GM19035 (cell line): ENCODE measurements around the gene AGAP2.
"Not testable (repeated sequence)": the region's sequence is repeated elsewhere in the genome, so short reads cannot be mapped to it uniquely, and the experiment has no call there.

Source experiments
- ATAC-seq: cut with Tn5 transposase; IDR thresholded peaks from one replicate; pipeline ENCODE4 v1.9.1; 2021; ENCODE audit not compliant: unreplicated experiment

The AGAP2 gene

DNA sequence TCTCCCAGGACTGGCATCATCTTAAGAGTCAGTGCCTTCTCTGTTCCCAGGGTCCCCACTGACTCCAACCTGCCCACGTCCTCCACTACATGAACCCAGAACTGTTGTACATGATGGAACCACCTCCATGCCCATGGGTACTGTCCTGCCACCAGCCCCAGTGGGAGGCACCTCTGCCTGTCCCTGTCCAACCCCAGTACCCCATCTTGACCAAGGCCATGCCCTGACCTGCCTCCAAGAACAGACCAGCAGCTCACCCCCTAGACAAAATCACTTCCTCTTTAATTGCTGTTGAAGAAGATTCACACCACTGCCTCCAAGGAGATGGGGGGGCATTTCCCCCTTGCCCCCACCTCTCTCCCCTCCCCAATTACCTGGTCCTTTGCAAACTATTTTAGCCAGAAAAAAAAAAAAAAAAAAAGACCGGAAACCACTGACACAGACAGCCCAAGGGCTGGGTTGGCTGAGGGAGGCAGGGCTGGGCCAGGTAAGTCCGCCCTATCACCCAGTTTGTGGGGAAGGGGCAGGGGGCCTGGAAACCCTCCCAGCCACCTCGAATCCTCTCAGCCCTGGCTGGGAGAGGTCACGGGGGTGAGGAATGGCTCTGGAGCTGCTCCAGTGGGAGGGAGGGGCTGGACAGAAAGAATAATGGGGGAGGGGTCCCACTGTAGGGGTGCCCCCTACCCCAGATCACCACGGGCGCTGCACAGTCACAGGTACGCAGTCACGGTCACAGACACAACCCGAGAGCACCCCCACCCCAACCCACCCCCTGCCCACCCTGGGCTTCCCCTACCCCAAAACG, 13.4 kb downstream of the AGAP2 start:
- ATAC-seq: no peak

DNA sequence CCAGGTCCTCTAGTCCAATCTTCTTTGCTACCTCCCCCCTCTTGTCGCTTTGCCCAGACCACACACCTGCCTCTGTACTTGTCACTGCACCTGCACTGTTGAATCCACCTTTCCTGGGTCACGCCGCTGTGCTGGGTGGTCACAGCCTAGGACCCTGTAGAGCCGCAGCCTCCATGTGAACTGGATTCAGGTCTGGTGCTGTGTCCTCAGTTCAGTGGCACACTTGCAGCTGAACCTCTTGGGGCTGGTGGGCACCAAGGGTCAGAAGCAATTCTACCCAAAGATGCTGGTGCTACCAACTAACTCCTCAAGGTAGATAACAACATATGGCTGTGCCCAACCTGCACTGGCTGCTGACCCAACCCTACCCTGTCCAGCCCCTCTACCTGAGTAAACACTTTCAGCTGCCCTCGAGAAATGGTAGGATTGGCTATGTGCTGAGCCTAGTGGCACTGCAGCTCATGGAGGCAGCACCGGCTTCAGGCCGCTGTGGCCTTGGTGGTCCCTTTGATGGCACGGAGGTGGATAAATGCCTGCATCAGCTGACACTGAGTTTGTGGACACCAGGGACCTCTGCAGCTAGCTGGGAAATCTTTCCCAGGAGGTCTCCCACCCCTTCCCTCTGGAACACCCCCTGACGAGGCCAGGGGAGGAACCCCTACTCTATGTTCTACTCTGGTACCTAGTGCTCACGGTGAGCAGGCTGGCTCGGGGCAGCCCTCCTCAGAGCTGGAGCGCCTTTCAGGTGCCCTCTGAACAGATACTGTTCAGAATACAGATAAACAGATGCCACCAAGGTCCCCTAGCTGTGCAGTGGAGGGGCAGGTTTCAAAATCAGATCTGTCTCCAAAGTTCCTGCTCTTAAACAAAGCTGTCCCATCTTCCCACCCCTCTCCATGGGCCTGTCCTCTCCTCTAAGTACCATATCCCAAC, 14.3 kb downstream of the AGAP2 start:
- ATAC-seq: no peak

DNA sequence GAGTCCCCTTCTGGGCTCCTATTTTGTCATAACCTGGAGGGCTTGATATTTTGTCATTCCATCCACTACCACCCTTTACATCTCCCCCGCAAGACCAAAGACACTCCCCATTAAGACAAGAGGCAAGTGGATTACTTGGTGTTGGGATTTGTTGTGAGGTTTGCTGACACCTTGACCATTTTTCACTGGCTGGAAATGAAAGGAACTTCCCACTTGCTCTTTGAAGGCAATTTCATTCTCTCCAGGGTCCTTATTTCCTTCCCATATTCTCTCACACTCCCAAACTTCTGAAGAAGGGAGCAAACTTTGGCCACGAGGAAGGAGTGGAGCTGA, 14.9 kb downstream of the AGAP2 start:
- no peak for ATAC-seq

DNA sequence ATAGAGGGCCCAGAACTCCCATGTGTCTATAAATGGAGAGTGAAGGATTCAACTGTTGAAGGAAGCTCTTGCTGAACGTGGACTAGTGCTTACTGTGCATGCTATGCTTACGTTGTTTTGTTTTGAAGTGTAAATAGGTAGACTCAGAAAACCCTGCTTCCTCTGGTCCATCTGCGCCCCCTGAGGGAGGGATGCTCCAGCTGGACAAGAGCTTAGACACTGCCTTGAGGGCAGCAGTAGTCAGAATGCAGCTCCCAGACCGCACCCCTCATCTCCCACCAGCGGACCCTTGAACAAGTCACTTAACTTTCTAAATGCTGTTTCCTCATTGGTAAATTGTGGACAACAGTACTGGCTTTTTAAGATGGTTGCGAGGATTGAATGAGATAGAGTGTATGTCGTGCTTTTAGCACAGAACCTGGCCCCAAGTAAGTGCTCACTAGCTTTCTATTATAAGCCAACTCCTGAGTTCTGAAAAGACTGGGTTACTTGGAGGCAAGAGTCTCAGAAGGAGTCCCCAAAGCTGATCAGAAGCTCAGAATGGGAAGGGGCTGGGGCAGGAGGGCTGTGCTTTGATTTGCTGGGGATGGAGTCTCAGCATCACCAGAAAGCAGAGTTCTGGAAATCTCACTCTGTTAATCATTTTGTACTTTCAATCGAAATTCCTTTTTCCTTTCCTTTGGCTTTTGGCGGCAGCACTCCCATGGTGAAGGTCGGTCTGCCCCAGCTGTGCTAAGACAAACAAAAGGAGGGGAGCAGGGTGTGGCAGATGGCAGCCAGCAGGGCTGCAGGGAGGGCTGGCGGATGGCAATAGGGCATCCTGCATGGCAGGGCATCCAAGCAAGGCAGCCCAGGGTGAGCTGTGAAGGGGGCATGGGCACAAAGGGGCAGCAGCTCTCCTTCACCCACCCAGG, 15.6 kb downstream of the AGAP2 start:
- no peak for ATAC-seq

DNA sequence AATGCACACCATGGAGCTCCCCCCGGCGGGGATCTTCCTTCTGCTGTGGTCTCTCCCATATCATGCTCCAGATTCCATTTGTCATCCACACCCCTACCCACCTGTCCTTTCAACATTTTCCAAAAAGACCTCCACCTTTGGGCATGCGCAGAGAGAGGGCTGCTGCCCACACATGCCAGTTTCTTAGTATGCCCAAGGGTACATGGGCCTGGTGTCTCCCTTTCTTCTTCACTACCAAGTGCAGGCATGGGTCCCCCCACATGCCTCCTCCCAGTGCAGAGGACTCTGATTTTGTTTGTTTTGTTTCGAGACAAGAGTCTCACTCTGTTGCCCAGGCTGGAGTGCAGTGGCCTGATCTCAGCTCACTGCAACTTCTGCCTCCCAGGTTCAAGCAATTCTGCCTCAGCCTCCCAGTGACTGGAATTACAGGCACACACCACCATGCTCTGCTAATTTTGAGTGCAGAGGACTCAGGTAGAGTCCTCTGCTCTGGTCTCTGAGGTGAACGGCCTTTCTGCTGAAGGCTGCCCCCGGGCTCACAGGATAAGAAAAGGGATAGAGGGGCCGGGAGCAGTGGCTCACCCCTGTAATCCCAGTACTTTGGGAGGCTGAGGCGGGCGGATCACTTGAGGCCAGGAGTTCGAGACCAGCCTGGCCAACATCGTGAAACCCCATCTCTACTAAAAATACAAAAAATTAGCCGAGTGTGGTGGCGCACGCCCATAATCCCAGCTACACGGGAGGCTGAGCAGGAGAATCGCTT, 16.5 kb downstream of the AGAP2 start:
- not testable (repeated sequence) for ATAC-seq

DNA sequence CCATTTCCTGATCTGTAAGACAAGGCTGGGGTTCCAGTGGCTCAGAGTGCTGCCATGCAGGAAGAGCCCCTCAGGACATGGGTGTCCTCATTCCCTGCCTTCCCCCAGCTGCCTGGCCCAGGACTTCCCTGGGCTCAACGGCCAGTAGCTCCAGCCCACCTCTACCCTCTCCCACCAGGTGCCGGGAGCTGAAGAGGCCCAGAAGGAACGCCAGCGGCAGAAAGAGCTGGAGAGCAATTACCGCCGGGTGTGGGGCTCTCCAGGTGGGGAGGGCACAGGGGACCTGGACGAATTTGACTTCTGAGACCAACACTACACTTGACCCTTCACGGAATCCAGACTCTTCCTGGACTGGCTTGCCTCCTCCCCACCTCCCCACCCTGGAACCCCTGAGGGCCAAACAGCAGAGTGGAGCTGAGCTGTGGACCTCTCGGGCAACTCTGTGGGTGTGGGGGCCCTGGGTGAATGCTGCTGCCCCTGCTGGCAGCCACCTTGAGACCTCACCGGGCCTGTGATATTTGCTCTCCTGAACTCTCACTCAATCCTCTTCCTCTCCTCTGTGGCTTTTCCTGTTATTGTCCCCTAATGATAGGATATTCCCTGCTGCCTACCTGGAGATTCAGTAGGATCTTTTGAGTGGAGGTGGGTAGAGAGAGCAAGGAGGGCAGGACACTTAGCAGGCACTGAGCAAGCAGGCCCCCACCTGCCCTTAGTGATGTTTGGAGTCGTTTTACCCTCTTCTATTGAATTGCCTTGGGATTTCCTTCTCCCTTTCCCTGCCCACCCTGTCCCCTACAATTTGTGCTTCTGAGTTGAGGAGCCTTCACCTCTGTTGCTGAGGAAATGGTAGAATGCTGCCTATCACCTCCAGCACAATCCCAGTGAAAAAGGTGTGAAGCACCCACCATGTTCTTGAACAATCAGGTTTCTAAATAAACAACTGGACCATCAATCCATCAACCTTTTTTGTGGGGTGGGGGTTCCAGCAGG, 17.6 kb downstream of the AGAP2 start:
- no peak for ATAC-seq

DNA sequence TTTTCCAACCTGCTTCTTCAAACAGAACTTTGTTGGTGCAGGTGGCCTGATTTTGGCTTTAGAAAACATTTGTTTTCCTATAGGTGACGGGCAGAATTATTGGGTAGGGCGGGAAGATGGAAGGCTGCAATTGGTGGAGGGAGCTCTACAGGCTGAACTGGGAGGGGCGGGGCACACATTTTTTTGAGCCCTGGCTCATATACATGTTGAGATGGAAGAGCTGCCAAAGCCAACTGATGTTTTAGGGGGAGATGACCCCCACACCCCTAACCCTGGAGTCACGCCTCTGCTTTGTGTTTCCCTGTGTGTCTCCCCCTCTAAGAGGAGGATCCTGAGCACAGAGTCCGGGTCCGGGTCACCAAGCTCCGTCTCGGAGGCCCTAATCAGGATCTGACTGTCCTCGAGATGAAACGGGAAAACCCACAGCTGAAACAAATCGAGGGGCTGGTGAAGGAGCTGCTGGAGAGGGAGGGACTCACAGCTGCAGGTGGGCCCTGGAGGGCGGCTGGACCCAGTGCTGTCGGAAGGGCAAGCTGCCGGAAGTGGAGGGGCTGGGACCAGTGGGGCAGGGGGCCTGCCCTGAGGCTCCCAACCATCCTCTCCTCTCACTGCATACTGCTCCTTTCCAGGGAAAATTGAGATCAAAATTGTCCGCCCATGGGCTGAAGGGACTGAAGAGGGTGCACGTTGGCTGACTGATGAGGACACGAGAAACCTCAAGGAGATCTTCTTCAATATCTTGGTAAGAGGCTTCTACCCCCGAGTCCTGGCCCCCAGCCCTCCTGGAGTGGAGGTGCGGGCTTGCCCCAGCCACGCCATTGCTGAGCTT, 18.6 kb downstream of the AGAP2 start:
- no peak for ATAC-seq

DNA sequence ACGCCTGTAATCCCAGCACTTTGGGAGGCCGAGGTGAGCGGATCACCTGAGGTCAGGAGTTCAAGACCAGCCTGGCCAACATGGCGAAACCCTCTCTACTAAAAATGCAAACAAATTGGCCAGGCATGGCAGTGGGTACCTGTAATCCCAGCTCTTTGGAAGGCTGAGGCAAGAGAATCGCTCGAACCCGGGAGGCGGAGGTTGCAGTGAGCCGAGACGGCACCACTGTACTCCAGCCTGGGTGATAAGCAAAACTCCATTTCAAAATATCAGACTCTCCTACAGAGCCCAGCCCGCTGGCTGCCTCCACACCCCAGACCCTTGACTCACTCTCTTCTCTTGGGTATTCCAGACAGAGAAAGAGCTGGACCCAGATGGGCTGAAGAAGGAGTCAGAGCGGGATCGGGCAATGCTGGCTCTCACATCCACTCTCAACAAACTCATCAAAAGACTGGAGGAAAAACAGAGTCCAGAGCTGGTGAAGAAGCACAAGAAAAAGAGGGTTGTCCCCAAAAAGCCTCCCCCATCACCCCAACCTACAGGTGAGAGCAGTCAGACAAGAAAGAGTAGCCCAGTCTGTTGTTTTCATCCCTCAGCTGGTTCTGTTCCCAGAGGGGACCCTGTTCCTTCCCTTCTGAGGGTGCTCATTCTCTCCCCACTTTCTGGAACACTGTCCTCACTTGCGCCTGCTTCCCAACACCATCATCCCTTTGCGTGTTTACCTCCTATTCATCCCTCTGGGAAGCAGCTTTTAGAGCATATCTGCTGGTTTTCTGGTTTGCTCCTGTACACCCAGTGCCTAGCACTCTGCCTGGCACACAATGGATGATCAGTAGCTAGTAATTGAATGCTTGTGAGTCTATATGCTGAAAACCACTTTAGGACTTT, 19.7 kb downstream of the AGAP2 start:
- ATAC-seq: no peak

DNA sequence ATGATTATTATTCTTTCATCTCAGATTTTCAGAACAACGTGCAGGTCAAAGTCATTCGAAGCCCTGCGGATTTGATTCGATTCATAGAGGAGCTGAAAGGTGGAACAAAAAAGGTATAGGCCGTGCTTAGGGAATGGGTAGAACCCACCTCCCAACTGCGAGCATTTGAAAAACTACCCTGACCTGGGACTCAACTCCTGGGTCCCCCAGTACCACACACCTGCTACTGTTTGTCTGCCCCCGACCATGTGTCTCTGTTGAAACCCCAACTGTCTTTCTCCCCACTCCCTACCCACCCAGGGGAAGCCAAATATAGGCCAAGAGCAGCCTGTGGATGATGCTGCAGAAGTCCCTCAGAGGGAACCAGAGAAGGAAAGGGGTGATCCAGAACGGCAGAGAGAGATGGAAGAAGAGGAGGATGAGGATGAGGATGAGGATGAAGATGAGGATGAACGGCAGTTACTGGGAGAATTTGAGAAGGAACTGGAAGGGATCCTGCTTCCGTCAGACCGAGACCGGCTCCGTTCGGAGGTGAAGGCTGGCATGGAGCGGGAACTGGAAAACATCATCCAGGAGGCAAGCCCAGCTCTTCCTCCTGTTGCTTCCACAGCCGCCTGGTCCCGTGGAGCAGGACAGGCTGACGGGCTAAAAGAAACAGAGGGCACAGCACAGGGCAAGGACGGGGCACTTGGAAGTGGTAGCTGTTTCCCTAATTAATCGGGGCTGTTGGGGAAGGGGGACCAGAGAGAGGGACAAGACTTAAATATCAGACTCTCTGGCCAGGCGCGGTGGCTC, 20.5 kb downstream of the AGAP2 start:
- ATAC-seq: no peak

DNA sequence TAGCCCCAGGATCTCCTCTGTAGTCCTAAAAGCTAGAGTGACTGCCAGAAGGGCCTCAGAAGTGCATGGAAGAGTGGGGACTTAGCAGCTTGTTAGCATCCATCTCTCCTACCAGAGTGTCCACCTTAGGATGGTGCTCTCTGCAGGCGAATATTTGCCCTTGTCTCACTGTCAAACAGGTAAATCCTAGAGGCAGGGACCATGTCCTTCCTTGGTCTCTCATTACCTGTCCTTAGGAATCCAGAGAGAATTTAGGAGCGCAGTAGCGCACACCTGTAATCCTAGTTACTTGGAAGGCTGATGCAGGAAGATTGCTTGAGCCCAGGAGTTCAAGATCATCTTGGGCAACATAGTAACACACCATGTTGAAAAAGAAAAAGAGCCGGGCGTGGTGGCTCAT, 21.4 kb downstream of the AGAP2 start:
- ATAC-seq: no peak

DNA sequence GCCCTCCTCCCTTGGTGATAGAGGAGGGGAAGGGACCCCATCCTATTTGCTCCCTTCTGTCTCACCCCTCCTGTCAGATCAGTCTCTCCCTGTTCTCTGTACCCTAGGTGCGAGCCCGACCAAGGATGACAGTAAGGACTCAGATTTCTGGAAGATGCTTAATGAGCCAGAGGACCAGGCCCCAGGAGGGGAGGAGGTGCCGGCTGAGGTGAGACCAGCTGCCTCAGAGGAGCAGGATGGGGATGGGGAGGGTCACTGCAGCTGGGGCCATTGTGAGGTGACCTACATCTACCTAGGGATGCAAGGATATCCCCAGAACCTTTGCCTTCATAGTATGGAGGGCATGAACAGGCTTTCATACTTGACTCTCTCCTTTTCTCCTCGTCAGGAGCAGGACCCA, 22.2 kb downstream of the AGAP2 start:
- ATAC-seq: no peak

DNA sequence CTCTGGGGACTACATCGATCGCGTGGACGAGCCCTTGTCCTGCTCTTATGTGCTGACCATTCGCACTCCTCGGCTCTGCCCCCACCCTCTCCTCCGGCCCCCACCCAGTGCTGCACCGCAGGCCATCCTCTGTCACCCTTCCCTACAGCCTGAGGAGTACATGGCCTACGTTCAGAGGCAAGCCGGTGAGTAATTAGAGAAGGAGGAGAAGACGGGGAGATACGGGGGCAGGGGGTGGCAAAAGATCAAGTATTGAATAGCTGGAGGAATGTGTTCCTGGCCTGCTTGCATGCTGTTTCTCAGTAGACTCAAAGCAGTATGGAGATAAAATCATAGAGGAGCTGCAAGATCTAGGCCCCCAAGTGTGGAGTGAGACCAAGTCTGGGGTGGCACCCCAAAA, 22.8 kb downstream of the AGAP2 start:
- no peak for ATAC-seq

DNA sequence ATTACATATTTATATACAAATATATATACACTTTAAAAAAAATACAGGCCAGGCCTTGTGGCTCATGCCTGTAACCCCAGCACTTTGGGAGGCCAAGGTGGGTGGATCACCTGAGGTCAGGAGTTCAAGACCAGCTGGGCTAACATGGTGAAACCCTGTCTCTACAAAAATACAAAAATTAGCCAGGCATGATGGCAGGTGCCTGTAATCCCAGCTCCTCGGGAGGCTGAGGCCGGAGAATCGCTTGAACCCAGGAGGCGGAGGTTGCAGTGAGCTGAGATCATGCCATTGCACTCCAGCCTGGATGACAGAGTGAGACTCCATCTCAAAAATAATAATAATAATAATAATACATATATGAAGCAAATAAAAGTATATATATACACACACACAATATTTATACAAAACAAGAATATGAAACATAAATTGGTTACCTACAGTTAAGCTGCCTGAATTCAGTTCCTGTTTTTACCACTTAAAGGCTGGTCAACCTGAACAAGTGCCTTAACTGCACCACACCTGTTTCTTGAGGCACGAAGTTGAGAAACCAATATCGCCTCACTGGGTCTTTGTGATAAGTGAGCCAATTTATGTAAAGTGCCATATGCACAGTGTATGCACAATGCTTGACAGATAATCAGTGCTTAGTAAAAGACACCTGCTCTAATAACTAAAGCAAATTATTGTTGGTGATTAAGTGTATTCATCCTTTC, 23.4 kb downstream of the AGAP2 start:
- not testable (repeated sequence) for ATAC-seq

DNA sequence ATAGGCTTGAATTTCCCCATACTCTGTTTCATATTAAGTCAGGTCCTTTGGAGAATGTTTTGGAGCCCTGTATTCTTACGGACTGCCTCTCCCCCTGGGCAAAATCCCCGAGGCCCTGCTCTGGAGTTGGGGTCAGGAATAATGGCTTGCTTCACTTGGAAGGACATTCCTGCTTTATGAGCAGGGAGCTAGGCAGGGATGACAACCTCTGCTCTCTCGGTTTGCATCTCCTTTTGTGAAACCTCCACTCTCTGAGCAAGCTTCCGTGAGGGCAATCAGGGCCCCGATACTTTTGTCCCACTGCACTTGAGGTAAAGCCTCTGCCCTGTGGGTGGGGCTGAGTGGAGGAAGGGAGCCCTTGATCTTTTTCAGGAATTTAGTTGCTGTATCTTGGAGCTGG, 25.3 kb downstream of the AGAP2 start:
- no peak for ATAC-seq

DNA sequence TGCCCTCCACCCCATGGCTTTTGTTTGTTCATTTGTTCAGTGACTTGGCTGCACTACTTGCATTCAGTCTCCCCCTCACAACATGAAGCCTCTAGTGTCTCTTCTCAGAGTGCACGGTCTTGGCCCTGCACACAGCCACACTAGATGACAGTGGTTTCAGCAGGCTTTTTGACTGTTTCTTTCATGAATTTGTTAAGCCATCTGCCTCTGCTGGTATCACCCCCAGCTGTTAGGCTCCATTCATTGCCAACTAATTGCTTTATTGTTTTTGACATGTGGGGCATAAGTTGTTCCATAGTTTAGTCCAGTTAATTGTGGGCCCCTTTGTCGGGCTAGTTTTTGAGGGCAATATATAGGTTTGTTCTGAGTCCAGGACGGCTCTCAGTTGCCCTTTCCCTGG, 25.8 kb downstream of the AGAP2 start:
- ATAC-seq: no peak

DNA sequence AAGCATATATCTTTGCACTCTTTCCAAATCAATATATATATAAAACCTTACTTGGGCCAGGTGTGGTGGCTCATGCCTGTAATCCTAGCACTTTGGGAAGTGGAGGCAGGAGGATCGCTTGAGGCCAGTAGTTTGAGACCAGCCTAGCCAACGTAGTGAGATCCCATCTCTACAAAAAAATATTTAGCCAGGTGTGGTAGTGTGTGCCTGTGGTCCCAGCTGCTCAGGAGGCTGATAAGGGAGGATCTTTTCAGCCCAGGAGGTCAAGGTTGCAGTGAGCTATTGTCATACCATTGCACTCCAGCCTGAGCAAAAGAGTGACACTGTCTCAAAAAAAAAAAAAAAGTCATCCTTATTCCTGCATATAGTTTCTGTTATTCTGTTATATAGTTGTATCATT, 30.2 kb downstream of the AGAP2 start:
- no peak for ATAC-seq
